GM10248 (cell line): ENCODE results near the gene NAGPA.

ENCODE experiments used
- CTCF ChIA-PET: fragments of 300-600 bp; sonication (Branson Sonifier 250); formaldehyde crosslinking; extraction: SDS; loops from one replicate; lab custom pipeline; 2021; ENCODE audit warnings: antibody characterized with exemption; lab: Yijun Ruan, JAX
- POLR2A ChIA-PET: fragments of 350-650 bp; sonication (Branson Sonifier 250); formaldehyde crosslinking; extraction: SDS; loops from one replicate; lab custom pipeline; 2020; ENCODE audit warnings: antibody characterized with exemption; lab: Yijun Ruan, JAX
- DNase-seq: peaks from one replicate; pipeline ENCODE4 v3.0.0; 2012; ENCODE audit errors: extremely low spot score
- TF ChIP-seq, protein P1 (sequence below): IDR thresholded peaks from 2 replicates; pipeline ENCODE4 v1.5.1; 2012; ENCODE audit warnings: mild to moderate bottlenecking, low read depth; ENCODE audit errors: extremely low read depth, missing control alignments, control extremely low read depth

The NAGPA gene

DNA sequence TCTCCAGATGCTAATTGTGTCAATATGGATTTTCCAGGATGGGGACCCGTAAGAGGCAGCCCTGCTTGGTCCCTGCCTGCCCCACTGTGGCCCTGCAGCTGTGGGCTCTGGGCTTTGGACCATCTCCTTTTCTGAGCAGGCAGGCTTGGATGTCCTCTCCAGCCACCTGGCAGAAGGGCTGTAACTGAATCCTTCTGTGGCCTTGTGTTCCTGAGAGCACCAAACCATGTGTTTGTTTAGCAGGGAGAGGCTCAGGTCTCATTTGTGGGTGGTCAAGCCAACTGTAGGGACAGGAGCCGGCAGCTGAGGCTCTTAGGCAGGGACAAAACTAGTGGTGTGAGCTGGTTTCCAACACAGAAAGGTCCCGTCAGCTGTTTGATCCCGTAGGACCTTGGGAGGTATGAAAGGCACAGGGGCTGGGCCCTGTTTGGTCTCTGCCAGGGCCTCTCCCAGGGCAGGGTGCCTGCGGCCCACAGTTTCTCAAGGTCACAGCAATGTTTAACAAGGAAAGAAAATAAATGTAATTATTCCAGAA is 57.1 kb downstream of the NAGPA start:
- no peak for DNase-seq
- POLR2A ChIA-PET, result no interaction called here
- CTCF ChIA-PET, result interaction anchor here (1.7 kb wide), 1 partner anchor 20 kb away, joined by 5 read pairs; no protein-coding TSS in a partner anchor
- TF ChIP-seq, protein P1, sequence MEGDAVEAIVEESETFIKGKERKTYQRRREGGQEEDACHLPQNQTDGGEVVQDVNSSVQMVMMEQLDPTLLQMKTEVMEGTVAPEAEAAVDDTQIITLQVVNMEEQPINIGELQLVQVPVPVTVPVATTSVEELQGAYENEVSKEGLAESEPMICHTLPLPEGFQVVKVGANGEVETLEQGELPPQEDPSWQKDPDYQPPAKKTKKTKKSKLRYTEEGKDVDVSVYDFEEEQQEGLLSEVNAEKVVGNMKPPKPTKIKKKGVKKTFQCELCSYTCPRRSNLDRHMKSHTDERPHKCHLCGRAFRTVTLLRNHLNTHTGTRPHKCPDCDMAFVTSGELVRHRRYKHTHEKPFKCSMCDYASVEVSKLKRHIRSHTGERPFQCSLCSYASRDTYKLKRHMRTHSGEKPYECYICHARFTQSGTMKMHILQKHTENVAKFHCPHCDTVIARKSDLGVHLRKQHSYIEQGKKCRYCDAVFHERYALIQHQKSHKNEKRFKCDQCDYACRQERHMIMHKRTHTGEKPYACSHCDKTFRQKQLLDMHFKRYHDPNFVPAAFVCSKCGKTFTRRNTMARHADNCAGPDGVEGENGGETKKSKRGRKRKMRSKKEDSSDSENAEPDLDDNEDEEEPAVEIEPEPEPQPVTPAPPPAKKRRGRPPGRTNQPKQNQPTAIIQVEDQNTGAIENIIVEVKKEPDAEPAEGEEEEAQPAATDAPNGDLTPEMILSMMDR, result no peak

DNA sequence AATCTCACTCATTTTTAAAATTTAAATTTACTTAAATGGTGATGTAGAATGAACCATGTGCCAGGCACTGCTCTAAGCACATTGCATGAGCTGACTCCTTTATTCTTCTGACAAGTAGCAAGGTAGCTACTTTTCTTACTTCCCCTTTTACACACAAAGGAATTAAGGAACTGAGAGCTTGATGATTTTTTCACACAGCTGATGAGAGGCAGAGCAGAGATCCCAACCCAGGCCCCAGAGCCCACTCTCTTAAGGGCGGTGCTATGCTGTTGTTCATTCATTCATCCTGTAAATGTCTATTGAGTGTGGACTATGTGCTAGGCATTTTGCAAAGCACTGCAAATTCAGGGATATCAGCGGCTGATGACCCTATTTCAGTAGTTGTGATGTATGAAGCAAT is 57.7 kb downstream of the NAGPA start:
- TF ChIP-seq, protein P1, result no peak
- peak; percentile 90 for DNase-seq
- POLR2A ChIA-PET, result interaction anchor here (0.6 kb wide), 2 partner anchors 23 to 25 kb away, joined by 3 to 4 read pairs; no protein-coding TSS in a partner anchor
- CTCF ChIA-PET, result interaction anchor here (1.3 to 1.7 kb wide), 2 partner anchors 9 to 19 kb away, joined by 3 to 5 read pairs; no protein-coding TSS in a partner anchor
